Suprapubic skin (tissue), 4 donors: Measurements from ENCODE around the gene GNG4.

Experiments used
- CTCF ChIP-seq, 2 donors: fragments of 200-600 bp in 1 of 2; fragments of 450-650 bp in 1 of 2; sonication (generic) in 1 of 2; IDR thresholded peaks; one replicate each; pipeline ENCODE4 v1.5.1; 2016 to 2019; ENCODE audit warnings: antibody characterized with exemption in 2 of 2, mild to moderate bottlenecking in 1 of 2, moderate library complexity in 1 of 2
- POLR2A ChIP-seq, 2 donors: fragments of 450-650 bp; IDR thresholded peaks; one replicate each; pipeline ENCODE4 v1.6.1; 2017; ENCODE audit warnings: antibody characterized with exemption in 2 of 2, mild to moderate bottlenecking in 2 of 2, moderate library complexity in 2 of 2
- POLR2AphosphoS5 ChIP-seq, 3 donors: sonication (generic); formaldehyde crosslinking; IDR thresholded peaks; one replicate each; pipeline ENCODE4 v1.6.1; 2017; ENCODE audit warnings: antibody characterized with exemption in 3 of 3

GRCh38 chr1:235513495-235514366 is 135.9 kb downstream of the GNG4 start:
- TF ChIP-seq CTCF (IDR thresholded peaks at IDR 0.05) (peak; percentile 31 to 88), POLR2AphosphoS5 (IDR thresholded peaks at IDR 0.05) (no peak), POLR2A (IDR thresholded peaks at IDR 0.05) (no peak)
